Epidermal melanocyte (primary cell): ENCODE measurements around the gene DNMBP.
"Not testable (repeated sequence)": the region's sequence is repeated elsewhere in the genome, so short reads cannot be mapped to it uniquely, and the experiment has no call there.

ENCODE experiments used
- DNase-seq: peaks from one replicate; pipeline ENCODE4 v3.0.0; 2011; ENCODE audit warnings: low spot score; ENCODE audit not compliant: insufficient read length

The DNMBP gene

DNA sequence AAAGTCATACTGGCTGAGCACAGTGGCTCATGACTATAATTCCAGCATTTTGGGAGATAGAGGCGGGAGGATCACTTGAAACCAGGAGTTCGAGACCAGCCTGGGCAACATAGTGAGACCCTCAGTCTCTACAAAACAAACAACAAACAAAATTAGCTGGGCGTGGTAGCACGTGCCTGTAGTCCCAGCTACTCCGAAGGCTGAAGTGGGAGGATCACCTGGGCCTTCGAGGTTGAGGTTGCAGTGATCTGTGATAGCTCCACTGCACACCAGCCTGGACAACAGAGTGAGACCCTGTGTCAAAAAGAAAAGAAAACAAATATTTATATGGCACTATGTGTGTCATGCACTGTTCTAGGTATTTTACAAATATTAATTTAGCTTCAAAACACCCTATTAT, 94.3 kb downstream of the DNMBP start:
- no peak for DNase-seq

GRCh38 chr10:99914236-99914635, 95.5 kb downstream of the DNMBP start:
- no peak for DNase-seq

- no peak for DNase-seq
Observed at GRCh38 chr10:99913831-99914235, 95.9 kb downstream of the DNMBP start.

GRCh38 chr10:99912041-99912440, 97.7 kb downstream of the DNMBP start:
- DNase-seq: no peak

- no peak for DNase-seq
Observed at GRCh38 chr10:99908512-99908911, 101.2 kb downstream of the DNMBP start.

GRCh38 chr10:99906470-99906869, 103.3 kb downstream of the DNMBP start:
- no peak for DNase-seq

DNA sequence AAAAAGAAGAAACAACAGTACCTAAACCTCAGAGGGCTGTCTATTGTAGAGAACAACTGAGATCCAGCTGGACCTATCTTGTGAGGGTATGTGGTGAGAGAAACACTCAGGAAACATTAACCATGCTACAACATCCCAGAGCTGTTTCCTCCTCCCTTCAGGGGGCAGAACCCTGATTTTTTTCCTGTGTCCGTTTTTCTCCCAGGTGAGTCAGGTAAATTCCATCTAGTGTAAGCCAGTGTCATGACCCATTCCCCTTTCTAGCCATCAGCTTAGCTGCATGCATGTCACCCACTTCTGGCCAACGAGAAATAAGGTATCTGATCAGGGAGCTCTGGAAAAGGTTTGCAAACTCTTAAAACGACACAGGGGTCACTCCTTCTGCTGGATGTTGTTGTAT, 103.8 kb downstream of the DNMBP start:
- no peak for DNase-seq

DNA sequence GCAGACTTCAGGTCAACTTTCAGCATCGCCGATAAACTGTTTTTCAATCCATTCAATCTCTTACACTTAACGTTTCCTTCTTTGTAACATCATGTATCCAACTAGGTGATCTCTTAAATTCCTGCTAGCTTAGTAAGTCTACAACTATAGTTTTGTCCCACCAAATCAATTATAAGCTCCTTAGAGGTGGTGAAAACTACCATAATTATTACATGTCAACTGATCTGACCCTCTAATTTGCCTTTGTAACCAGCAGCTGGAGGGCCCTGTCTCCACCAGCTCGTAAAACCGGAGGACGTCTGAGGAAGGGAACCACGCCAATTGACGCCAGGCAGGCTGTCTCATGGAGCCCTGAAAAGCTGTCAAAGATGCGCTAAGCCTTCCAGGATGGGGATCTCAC, 113.9 kb downstream of the DNMBP start:
- DNase-seq: no peak

GRCh38 chr10:99895066-99895465, 114.7 kb downstream of the DNMBP start:
- DNase-seq: not testable (repeated sequence)

DNA sequence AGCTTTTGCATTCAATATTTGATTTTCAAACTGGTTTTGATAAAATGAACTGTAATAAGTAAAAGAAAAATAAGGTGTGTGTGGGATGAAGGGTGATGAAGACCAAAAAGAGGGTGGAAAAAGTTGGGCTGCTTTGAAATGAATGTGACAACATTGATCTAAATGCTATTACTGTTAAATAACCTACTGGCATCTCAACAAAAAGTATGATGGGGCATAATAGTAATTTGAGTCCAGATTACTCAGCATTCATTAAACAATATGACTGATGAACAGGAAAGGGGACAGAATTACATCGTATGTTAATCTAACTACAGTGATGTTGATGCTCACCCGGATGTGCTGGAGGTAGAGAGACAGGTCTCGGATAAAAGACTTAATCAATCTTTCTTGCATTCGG, 115.1 kb downstream of the DNMBP start:
- no peak for DNase-seq

- DNase-seq: no peak
Observed at GRCh38 chr10:99888622-99889021, 121.1 kb downstream of the DNMBP start.

- DNase-seq: no peak
Observed at GRCh38 chr10:99883523-99883922, 126.2 kb downstream of the DNMBP start.

DNA sequence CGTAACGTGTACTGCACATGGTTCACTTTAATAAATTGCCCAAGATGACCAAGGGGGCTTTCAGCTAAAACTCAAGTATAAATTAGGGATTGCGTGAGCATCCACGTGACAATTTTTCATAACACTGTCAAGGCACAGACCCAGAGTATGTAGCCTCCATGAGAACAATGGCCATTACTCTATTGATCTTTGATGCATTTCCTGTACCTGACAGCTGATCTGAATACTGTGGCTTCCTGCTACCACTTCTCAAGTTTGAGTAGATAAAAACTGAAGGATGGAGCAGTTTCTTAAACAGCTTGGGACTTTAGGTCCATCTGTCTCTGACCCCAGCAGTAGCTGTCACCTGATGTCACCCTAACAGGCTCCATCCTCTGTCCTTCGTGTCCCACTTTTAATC, 128.4 kb downstream of the DNMBP start:
- DNase-seq: no peak

- no peak for DNase-seq
Observed at GRCh38 chr10:99880080-99880835, 129.5 kb downstream of the DNMBP start.

- no peak for DNase-seq
Observed at GRCh38 chr10:99875473-99875872, 134.3 kb downstream of the DNMBP start.

DNA sequence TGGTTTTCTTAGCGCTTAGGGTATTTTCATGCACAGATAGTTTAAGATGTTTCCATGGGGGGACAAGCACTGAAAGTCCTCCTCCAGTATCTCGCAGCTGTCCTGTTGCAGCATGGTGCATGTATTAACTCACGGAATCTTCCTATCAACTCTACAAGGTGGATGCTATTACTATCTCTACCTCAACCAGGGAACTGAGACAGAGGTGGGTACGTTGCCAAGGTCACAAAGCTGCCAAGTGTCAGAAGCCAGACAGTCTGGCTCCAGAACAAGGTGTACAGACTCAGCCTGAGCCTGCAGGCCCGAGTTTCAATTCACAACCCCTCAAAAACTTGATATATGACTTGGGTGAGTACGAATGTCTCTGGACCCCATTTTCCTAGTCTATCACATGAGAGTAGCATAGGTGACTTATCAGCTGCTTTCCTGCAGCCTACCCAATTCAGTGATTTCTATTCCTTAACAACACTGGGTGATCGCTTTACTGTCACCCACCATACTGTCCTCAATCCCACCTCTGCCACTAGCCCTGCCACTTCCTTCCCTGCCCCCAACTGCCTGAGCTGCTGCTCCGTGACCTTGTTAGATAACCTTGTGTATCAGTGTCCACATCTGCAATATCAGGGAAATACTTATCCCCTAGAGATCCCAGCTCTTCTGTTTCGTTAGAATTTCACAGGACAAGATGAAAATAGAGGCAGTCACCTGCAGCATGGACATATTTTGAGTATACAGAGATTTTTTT, 135.2 kb downstream of the DNMBP start:
- DNase-seq: no peak

- DNase-seq: no peak
Observed at GRCh38 chr10:99873846-99874245, 135.9 kb downstream of the DNMBP start.

GRCh38 chr10:99872367-99873162, 137.2 kb downstream of the DNMBP start:
- DNase-seq: no peak

DNA sequence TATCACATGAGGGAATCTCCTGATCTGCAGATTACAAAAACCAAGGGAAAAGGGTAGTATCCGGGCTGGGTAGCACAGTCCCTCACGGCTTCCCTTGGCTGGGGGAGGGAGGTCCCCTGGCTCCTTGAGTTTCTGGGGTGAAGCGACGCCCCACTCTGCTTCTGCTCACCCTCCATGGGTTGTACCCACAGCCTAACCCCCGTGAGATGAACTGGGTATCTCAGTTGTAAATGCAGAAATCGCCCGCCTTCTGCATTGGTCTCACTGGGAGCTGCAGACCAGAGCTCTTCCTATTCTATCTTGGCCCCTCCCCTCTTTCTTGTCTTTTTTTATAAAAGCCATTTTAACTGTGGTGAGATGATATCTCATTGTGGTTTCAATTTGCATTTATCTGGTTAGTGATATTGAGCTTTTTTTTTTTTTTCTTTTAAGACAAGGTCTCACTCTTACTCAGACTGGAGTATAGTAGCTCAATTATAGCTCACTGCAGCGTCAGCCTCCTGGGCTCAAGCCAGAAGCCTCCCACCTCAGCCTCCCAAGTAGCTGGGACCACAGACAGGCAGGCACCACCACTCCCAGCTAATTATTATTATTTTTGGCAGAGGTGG, 139.5 kb downstream of the DNMBP start:
- no peak for DNase-seq

- DNase-seq: no peak
Observed at GRCh38 chr10:99869581-99870122, 140.1 kb downstream of the DNMBP start.

- DNase-seq: not testable (repeated sequence)
Observed at GRCh38 chr10:99867250-99867649, 142.5 kb downstream of the DNMBP start.
